IPS-18a (cell line): Measurements from ENCODE around the gene TLR7.

Experiments
- H3K27ac ChIP-seq: one replicate; pipeline ENCODE4 v1.5.1; 2013; ENCODE audit warnings: low read length
- H3K27me3 ChIP-seq: one replicate; pipeline ENCODE4 v1.6.1; 2013; ENCODE audit warnings: mild to moderate bottlenecking, low read length; ENCODE audit not compliant: control insufficient read depth, insufficient read depth
- H3K36me3 ChIP-seq: one replicate; pipeline ENCODE4 v1.6.1; 2013; ENCODE audit warnings: low read depth, low read length; ENCODE audit not compliant: control insufficient read depth
- H3K4me1 ChIP-seq: one replicate; pipeline ENCODE4 v1.6.1; 2013; ENCODE audit warnings: low read depth, low read length; ENCODE audit not compliant: control insufficient read depth
- H3K4me3 ChIP-seq: one replicate; pipeline ENCODE4 v1.5.1; 2013; ENCODE audit warnings: low read length
- H3K9ac ChIP-seq: one replicate; pipeline ENCODE4 v1.6.1; 2013; ENCODE audit warnings: mild to moderate bottlenecking, low read length, moderate library complexity
- H3K9me3 ChIP-seq: one replicate; pipeline ENCODE4 v1.6.1; 2013; ENCODE audit warnings: low read depth, low read length; ENCODE audit not compliant: control insufficient read depth

The TLR7 gene

GRCh38 chrX:12868747-12869146 is 1.9 kb downstream of the TLR7 start:
- H3K9me3 ChIP-seq = no peaks in the 10 kb centered on the region
- no peaks in the 10 kb centered on the region for H3K36me3 ChIP-seq
- H3K9ac ChIP-seq = no peak overlapping the region
- no peak overlapping the region for H3K4me3 ChIP-seq
- no peaks in the 10 kb centered on the region for H3K27me3 ChIP-seq
- H3K4me1 ChIP-seq = peaks cover 8% of the 10 kb centered on the region
- no peak overlapping the region for H3K27ac ChIP-seq

- H3K27me3 ChIP-seq = no peaks in the 10 kb centered on the region
- H3K27ac ChIP-seq = no peak overlapping the region
- H3K4me3 ChIP-seq = no peak overlapping the region
- H3K9me3 ChIP-seq = no peaks in the 10 kb centered on the region
- H3K36me3 ChIP-seq = no peaks in the 10 kb centered on the region
- H3K4me1 ChIP-seq = peaks cover 8% of the 10 kb centered on the region
- H3K9ac ChIP-seq = no peak overlapping the region
These were observed 4.4 kb downstream of the TLR7 start for GRCh38 chrX:12871257-12871656.

- Histone ChIP-seq H3K9me3 (no peaks in the 10 kb centered on the region), H3K27ac (no peak overlapping the region), H3K9ac (no peak overlapping the region), H3K27me3 (no peaks in the 10 kb centered on the region), H3K36me3 (no peaks in the 10 kb centered on the region), H3K4me3 (no peak overlapping the region), H3K4me1 (peaks cover 8% of the 10 kb centered on the region)
These were observed 5.9 kb downstream of the TLR7 start for GRCh38 chrX:12872741-12873140.

- H3K4me1 ChIP-seq = peaks cover 8% of the 10 kb centered on the region
- H3K9me3 ChIP-seq = no peaks in the 10 kb centered on the region
- no peaks in the 10 kb centered on the region for H3K27me3 ChIP-seq
These were observed 7.7 kb downstream of the TLR7 start for GRCh38 chrX:12874581-12874980.

GRCh38 chrX:12877386-12877785 is 10.5 kb downstream of the TLR7 start:
- Histone ChIP-seq H3K4me3 (no peak overlapping the region), H3K9me3 (no peaks in the 10 kb centered on the region), H3K9ac (no peak overlapping the region), H3K36me3 (no peaks in the 10 kb centered on the region), H3K4me1 (no peaks in the 10 kb centered on the region), H3K27me3 (no peaks in the 10 kb centered on the region), H3K27ac (no peak overlapping the region)

More at GRCh38 chrX:12874581-12874980, 7.7 kb downstream of the TLR7 start:
- Histone ChIP-seq H3K4me3 (no peak overlapping the region), H3K9ac (no peak overlapping the region), H3K36me3 (no peaks in the 10 kb centered on the region), H3K27ac (no peak overlapping the region)

- Histone ChIP-seq H3K27me3 (no peaks in the 10 kb centered on the region), H3K4me3 (no peak overlapping the region), H3K9ac (no peak overlapping the region), H3K36me3 (no peaks in the 10 kb centered on the region), H3K4me1 (no peaks in the 10 kb centered on the region), H3K27ac (no peak overlapping the region), H3K9me3 (no peaks in the 10 kb centered on the region)
These were observed 11.7 kb downstream of the TLR7 start for GRCh38 chrX:12878536-12878935.

GRCh38 chrX:12881914-12882313 is 15.0 kb downstream of the TLR7 start:
- Histone ChIP-seq H3K4me3 (no peak overlapping the region), H3K27me3 (no peaks in the 10 kb centered on the region), H3K9me3 (no peaks in the 10 kb centered on the region), H3K36me3 (no peaks in the 10 kb centered on the region), H3K9ac (no peak overlapping the region), H3K4me1 (no peaks in the 10 kb centered on the region), H3K27ac (no peak overlapping the region)

- Histone ChIP-seq H3K9ac (no peak overlapping the region), H3K27ac (no peak overlapping the region), H3K27me3 (no peaks in the 10 kb centered on the region), H3K4me3 (no peak overlapping the region), H3K36me3 (no peaks in the 10 kb centered on the region), H3K4me1 (no peaks in the 10 kb centered on the region), H3K9me3 (no peaks in the 10 kb centered on the region)
These were observed 18.6 kb downstream of the TLR7 start for GRCh38 chrX:12885508-12885907.

- Histone ChIP-seq H3K9me3 (no peaks in the 10 kb centered on the region), H3K9ac (no peak overlapping the region), H3K4me1 (no peaks in the 10 kb centered on the region), H3K27me3 (no peaks in the 10 kb centered on the region), H3K27ac (no peak overlapping the region), H3K4me3 (no peak overlapping the region), H3K36me3 (no peaks in the 10 kb centered on the region)
These were observed 19.7 kb downstream of the TLR7 start for GRCh38 chrX:12886545-12886944.

GRCh38 chrX:12887141-12887540 is 20.3 kb downstream of the TLR7 start:
- H3K4me1 ChIP-seq = no peaks in the 10 kb centered on the region
- H3K9ac ChIP-seq = no peak overlapping the region
- no peak overlapping the region for H3K27ac ChIP-seq
- H3K36me3 ChIP-seq = no peaks in the 10 kb centered on the region
- H3K4me3 ChIP-seq = no peak overlapping the region
- no peaks in the 10 kb centered on the region for H3K9me3 ChIP-seq
- H3K27me3 ChIP-seq = no peaks in the 10 kb centered on the region

- H3K9me3 ChIP-seq = no peaks in the 10 kb centered on the region
- H3K9ac ChIP-seq = no peak overlapping the region
- no peaks in the 10 kb centered on the region for H3K36me3 ChIP-seq
- H3K4me1 ChIP-seq = no peaks in the 10 kb centered on the region
- no peak overlapping the region for H3K27ac ChIP-seq
- no peak overlapping the region for H3K4me3 ChIP-seq
- H3K27me3 ChIP-seq = no peaks in the 10 kb centered on the region
These were observed 20.9 kb downstream of the TLR7 start for GRCh38 chrX:12887767-12888166.

- Histone ChIP-seq H3K27ac (no peak overlapping the region), H3K9me3 (no peaks in the 10 kb centered on the region), H3K4me3 (no peak overlapping the region), H3K27me3 (no peaks in the 10 kb centered on the region), H3K36me3 (no peaks in the 10 kb centered on the region), H3K9ac (no peak overlapping the region), H3K4me1 (no peaks in the 10 kb centered on the region)
These were observed 23.6 kb downstream of the TLR7 start for GRCh38 chrX:12890467-12890866.
